ENCODE measurements around the gene CERK.

CERK gene

GRCh38 chr22:46706060-46706459 is 32.0 kb downstream of the CERK start:
- no peak overlapping the region for H3K9ac ChIP-seq (ENCODE audit: low read length)
- no peaks in the 10 kb centered on the region for H3K4me1 ChIP-seq (ENCODE audit: insufficient read depth, low read length)
- no peak overlapping the region for H3K4me3 ChIP-seq (ENCODE audit: low read depth in 1 of 2, low read length in 2 of 2)
- no peak overlapping the region for H3K27ac ChIP-seq (ENCODE audit: low read depth, low read length)
- peaks cover 75% of the 10 kb centered on the region for H3K36me3 ChIP-seq (ENCODE audit: insufficient read depth, low read length)
- no peaks in the 10 kb centered on the region for H3K9me3 ChIP-seq (ENCODE audit: low read length)
- H3K27me3 ChIP-seq (ENCODE audit: control insufficient read depth in 1 of 2, insufficient read depth in 2 of 2, low read length in 2 of 2): no peaks in the 10 kb centered on the region

- Histone ChIP-seq H3K9me3 (ENCODE audit: low read length) (no peaks in the 10 kb centered on the region), H3K27me3 (ENCODE audit: control insufficient read depth in 1 of 2, insufficient read depth in 2 of 2, low read length in 2 of 2) (no peaks in the 10 kb centered on the region), H3K36me3 (ENCODE audit: insufficient read depth, low read length) (peaks cover 70% of the 10 kb centered on the region), H3K4me1 (ENCODE audit: insufficient read depth, low read length) (no peaks in the 10 kb centered on the region), H3K4me3 (ENCODE audit: low read depth in 1 of 2, low read length in 2 of 2) (no peak overlapping the region), H3K9ac (ENCODE audit: low read length) (no peak overlapping the region), H3K27ac (ENCODE audit: low read depth, low read length) (no peak overlapping the region)
These were observed 34.1 kb downstream of the CERK start for GRCh38 chr22:46703996-46704370.

GRCh38 chr22:46703171-46703995 is 34.7 kb downstream of the CERK start:
- Histone ChIP-seq H3K9me3 (ENCODE audit: low read length) (no peaks in the 10 kb centered on the region), H3K27me3 (ENCODE audit: control insufficient read depth in 1 of 2, insufficient read depth in 2 of 2, low read length in 2 of 2) (no peaks in the 10 kb centered on the region), H3K4me3 (ENCODE audit: low read depth in 1 of 2, low read length in 2 of 2) (no peak overlapping the region), H3K9ac (ENCODE audit: low read length) (no peak overlapping the region), H3K36me3 (ENCODE audit: insufficient read depth, low read length) (peaks cover 68% of the 10 kb centered on the region), H3K4me1 (ENCODE audit: insufficient read depth, low read length) (no peaks in the 10 kb centered on the region), H3K27ac (ENCODE audit: low read depth, low read length) (no peak overlapping the region)

- no peak overlapping the region for H3K9ac ChIP-seq (ENCODE audit: low read length)
- H3K27me3 ChIP-seq (ENCODE audit: control insufficient read depth in 1 of 2, insufficient read depth in 2 of 2, low read length in 2 of 2): no peaks in the 10 kb centered on the region
- H3K4me1 ChIP-seq (ENCODE audit: insufficient read depth, low read length): no peaks in the 10 kb centered on the region
- no peak overlapping the region for H3K27ac ChIP-seq (ENCODE audit: low read depth, low read length)
- H3K4me3 ChIP-seq (ENCODE audit: low read depth in 1 of 2, low read length in 2 of 2): no peak overlapping the region
- no peaks in the 10 kb centered on the region for H3K9me3 ChIP-seq (ENCODE audit: low read length)
- peaks cover 65% of the 10 kb centered on the region for H3K36me3 ChIP-seq (ENCODE audit: insufficient read depth, low read length)
These were observed 36.8 kb downstream of the CERK start for GRCh38 chr22:46701262-46701661.

GRCh38 chr22:46699091-46699490 is 39.0 kb downstream of the CERK start:
- no peak overlapping the region for H3K9ac ChIP-seq (ENCODE audit: low read length)
- peaks cover 74% of the 10 kb centered on the region for H3K36me3 ChIP-seq (ENCODE audit: insufficient read depth, low read length)
- no peak overlapping the region for H3K27ac ChIP-seq (ENCODE audit: low read depth, low read length)
- H3K27me3 ChIP-seq (ENCODE audit: control insufficient read depth in 1 of 2, insufficient read depth in 2 of 2, low read length in 2 of 2): no peaks in the 10 kb centered on the region
- H3K4me1 ChIP-seq (ENCODE audit: insufficient read depth, low read length): no peaks in the 10 kb centered on the region
- H3K9me3 ChIP-seq (ENCODE audit: low read length): no peaks in the 10 kb centered on the region
- H3K4me3 ChIP-seq (ENCODE audit: low read depth in 1 of 2, low read length in 2 of 2): no peak overlapping the region

GRCh38 chr22:46697811-46698515 is 40.1 kb downstream of the CERK start:
- peaks cover 70% of the 10 kb centered on the region for H3K36me3 ChIP-seq (ENCODE audit: insufficient read depth, low read length)
- no peaks in the 10 kb centered on the region for H3K9me3 ChIP-seq (ENCODE audit: low read length)
- no peaks in the 10 kb centered on the region for H3K27me3 ChIP-seq (ENCODE audit: control insufficient read depth in 1 of 2, insufficient read depth in 2 of 2, low read length in 2 of 2)
- no peak overlapping the region for H3K4me3 ChIP-seq (ENCODE audit: low read depth in 1 of 2, low read length in 2 of 2)
- no peak overlapping the region for H3K9ac ChIP-seq (ENCODE audit: low read length)
- H3K27ac ChIP-seq (ENCODE audit: low read depth, low read length): no peak overlapping the region
- H3K4me1 ChIP-seq (ENCODE audit: insufficient read depth, low read length): no peaks in the 10 kb centered on the region

- H3K36me3 ChIP-seq (ENCODE audit: insufficient read depth, low read length): peaks cover 67% of the 10 kb centered on the region
- no peak overlapping the region for H3K4me3 ChIP-seq (ENCODE audit: low read depth in 1 of 2, low read length in 2 of 2)
These were observed 41.4 kb downstream of the CERK start for GRCh38 chr22:46696614-46697013.

GRCh38 chr22:46696229-46696518 is 41.9 kb downstream of the CERK start:
- H3K36me3 ChIP-seq (ENCODE audit: insufficient read depth, low read length): peaks cover 67% of the 10 kb centered on the region
- H3K4me3 ChIP-seq (ENCODE audit: low read depth in 1 of 2, low read length in 2 of 2): no peak overlapping the region
- H3K4me1 ChIP-seq (ENCODE audit: insufficient read depth, low read length): no peaks in the 10 kb centered on the region
- H3K9ac ChIP-seq (ENCODE audit: low read length): no peak overlapping the region
- H3K27ac ChIP-seq (ENCODE audit: low read depth, low read length): no peak overlapping the region
- H3K27me3 ChIP-seq (ENCODE audit: control insufficient read depth in 1 of 2, insufficient read depth in 2 of 2, low read length in 2 of 2): no peaks in the 10 kb centered on the region
- H3K9me3 ChIP-seq (ENCODE audit: low read length): no peaks in the 10 kb centered on the region

More at GRCh38 chr22:46696614-46697013, 41.4 kb downstream of the CERK start:
- H3K9me3 ChIP-seq (ENCODE audit: low read length): no peaks in the 10 kb centered on the region
- no peaks in the 10 kb centered on the region for H3K4me1 ChIP-seq (ENCODE audit: insufficient read depth, low read length)
- no peak overlapping the region for H3K9ac ChIP-seq (ENCODE audit: low read length)
- no peaks in the 10 kb centered on the region for H3K27me3 ChIP-seq (ENCODE audit: control insufficient read depth in 1 of 2, insufficient read depth in 2 of 2, low read length in 2 of 2)
- no peak overlapping the region for H3K27ac ChIP-seq (ENCODE audit: low read depth, low read length)

GRCh38 chr22:46695346-46696228 is 42.5 kb downstream of the CERK start:
- Histone ChIP-seq H3K9me3 (ENCODE audit: low read length) (no peaks in the 10 kb centered on the region), H3K4me1 (ENCODE audit: insufficient read depth, low read length) (no peaks in the 10 kb centered on the region), H3K27me3 (ENCODE audit: control insufficient read depth in 1 of 2, insufficient read depth in 2 of 2, low read length in 2 of 2) (no peaks in the 10 kb centered on the region), H3K36me3 (ENCODE audit: insufficient read depth, low read length) (peaks cover 64% of the 10 kb centered on the region), H3K9ac (ENCODE audit: low read length) (no peak overlapping the region), H3K4me3 (ENCODE audit: low read depth in 1 of 2, low read length in 2 of 2) (no peak overlapping the region), H3K27ac (ENCODE audit: low read depth, low read length) (no peak overlapping the region)

- H3K9me3 ChIP-seq (ENCODE audit: low read length): no peaks in the 10 kb centered on the region
- H3K27ac ChIP-seq (ENCODE audit: low read depth, low read length): no peak overlapping the region
- H3K27me3 ChIP-seq (ENCODE audit: control insufficient read depth in 1 of 2, insufficient read depth in 2 of 2, low read length in 2 of 2): no peaks in the 10 kb centered on the region
- H3K4me3 ChIP-seq (ENCODE audit: low read depth in 1 of 2, low read length in 2 of 2): no peak overlapping the region
- no peak overlapping the region for H3K9ac ChIP-seq (ENCODE audit: low read length)
- H3K4me1 ChIP-seq (ENCODE audit: insufficient read depth, low read length): no peaks in the 10 kb centered on the region
- H3K36me3 ChIP-seq (ENCODE audit: insufficient read depth, low read length): peaks cover 73% of the 10 kb centered on the region
These were observed 43.5 kb downstream of the CERK start for GRCh38 chr22:46694416-46695170.

Data from muscle layer of colon (tissue), 2 donors.